Mesenchymal stem cell (in vitro differentiated cells and primary cell): ENCODE data around the gene CTBP2.

Source experiments
- DNase-seq: peaks from one replicate; pipeline ENCODE4 v3.0.0-alpha.2; 2013
- H2AFZ ChIP-seq: one replicate; pipeline ENCODE4 v1.6.1; 2013; ENCODE audit warnings: low read depth, mild to moderate bottlenecking, control low read depth, inconsistent platforms, low read length, moderate library complexity
- H2AK5ac ChIP-seq: 2 replicates; pipeline ENCODE4 v1.6.1; 2013; ENCODE audit warnings: low read length, moderate library complexity, mild to moderate bottlenecking, inconsistent platforms; ENCODE audit not compliant: severe bottlenecking
- H2BK120ac ChIP-seq: one replicate; pipeline ENCODE4 v1.6.1; 2013; ENCODE audit warnings: low read depth, mild to moderate bottlenecking, inconsistent platforms, low read length, moderate library complexity
- H2BK12ac ChIP-seq, 2 experiments: one replicate each; pipeline ENCODE4 v1.6.1; 2013; ENCODE audit warnings: inconsistent platforms in 2 of 2, low read length in 2 of 2, mild to moderate bottlenecking in 2 of 2, moderate library complexity in 2 of 2, control low read depth in 1 of 2
- H2BK15ac ChIP-seq: one replicate; pipeline ENCODE4 v1.6.1; 2013; ENCODE audit warnings: mild to moderate bottlenecking, low read depth, inconsistent platforms; ENCODE audit not compliant: poor library complexity, severe bottlenecking
- H2BK5ac ChIP-seq: 2 replicates; pipeline ENCODE4 v1.6.1; 2013; ENCODE audit warnings: low read depth, mild to moderate bottlenecking, low read length, control low read depth, inconsistent platforms; ENCODE audit not compliant: poor library complexity, severe bottlenecking
- H3K14ac ChIP-seq, 2 experiments: one replicate each; pipeline ENCODE4 v1.6.1; 2013; ENCODE audit warnings: inconsistent platforms in 2 of 2, low read length in 2 of 2, control low read depth in 1 of 2, mild to moderate bottlenecking in 1 of 2, moderate library complexity in 1 of 2
- H3K18ac ChIP-seq, 2 experiments: one replicate each; pipeline ENCODE4 v1.6.1; 2013; ENCODE audit warnings: inconsistent platforms in 2 of 2, low read length in 2 of 2, control low read depth in 1 of 2, low read depth in 1 of 2, mild to moderate bottlenecking in 1 of 2
- H3K23ac ChIP-seq, 2 experiments: one replicate each; pipeline ENCODE4 v1.6.1; 2013; ENCODE audit warnings: inconsistent platforms in 2 of 2, low read length in 2 of 2, mild to moderate bottlenecking in 2 of 2, moderate library complexity in 2 of 2, control low read depth in 1 of 2
- H3K27ac ChIP-seq: 2 replicates; pipeline ENCODE4 v1.5.1; 2013; ENCODE audit warnings: mild to moderate bottlenecking, moderate library complexity, low read length, control low read depth, inconsistent platforms; ENCODE audit not compliant: poor library complexity, severe bottlenecking
- H3K27me3 ChIP-seq, 2 experiments: 2 replicates each; pipeline versions ENCODE4 v1.6.1 to v1.7.0; 2013; ENCODE audit warnings: low read length in 2 of 2, mild to moderate bottlenecking in 2 of 2, moderate library complexity in 2 of 2, control low read depth in 1 of 2, inconsistent platforms in 1 of 2; ENCODE audit not compliant: control insufficient read depth in 1 of 2, insufficient read depth in 1 of 2
- H3K36me3 ChIP-seq, 2 experiments: 2 replicates each; pipeline versions ENCODE4 v1.6.1 to v1.7.0; 2013; ENCODE audit warnings: low read length in 2 of 2, control low read depth in 1 of 2, inconsistent platforms in 1 of 2, low read depth in 1 of 2, mild to moderate bottlenecking in 1 of 2; ENCODE audit not compliant: insufficient read depth in 2 of 2, control insufficient read depth in 1 of 2
- H3K4ac ChIP-seq, 2 experiments: one replicate each; pipeline ENCODE4 v1.6.1; 2013; ENCODE audit warnings: inconsistent platforms in 2 of 2, low read length in 2 of 2, mild to moderate bottlenecking in 2 of 2, moderate library complexity in 2 of 2, control low read depth in 1 of 2, low read depth in 1 of 2
- H3K4me1 ChIP-seq: 2 replicates; pipeline ENCODE4 v1.6.1; 2013; ENCODE audit warnings: low read depth, low read length, control low read depth; ENCODE audit not compliant: control insufficient read depth, insufficient read depth
- H3K4me2 ChIP-seq: 2 replicates; pipeline ENCODE4 v1.6.1; 2013; ENCODE audit warnings: low read length, mild to moderate bottlenecking, inconsistent platforms; ENCODE audit not compliant: poor library complexity, severe bottlenecking
- H3K4me3 ChIP-seq, 2 experiments: 2 replicates each; pipeline versions ENCODE4 v1.5.1 to v1.7.0; 2013; ENCODE audit warnings: low read length in 2 of 2, mild to moderate bottlenecking in 2 of 2, control low read depth in 1 of 2, low read depth in 1 of 2; ENCODE audit not compliant: insufficient read depth in 1 of 2
- H3K79me1 ChIP-seq: replicated peaks from 2 replicates; pipeline ENCODE4 v1.6.1; 2013; ENCODE audit warnings: mild to moderate bottlenecking, control low read depth, low read length, inconsistent platforms; ENCODE audit not compliant: poor library complexity, severe bottlenecking
- H3K9ac ChIP-seq: 2 replicates; pipeline ENCODE4 v1.7.0; 2013; ENCODE audit warnings: mild to moderate bottlenecking, low read length, moderate library complexity
- H3K9me3 ChIP-seq: 2 replicates; pipeline ENCODE4 v1.7.0; 2013; ENCODE audit warnings: mild to moderate bottlenecking, low read length; ENCODE audit not compliant: control insufficient read depth
- H4K8ac ChIP-seq: one replicate; pipeline ENCODE4 v1.6.1; 2013; ENCODE audit warnings: inconsistent platforms, mild to moderate bottlenecking, low read length, moderate library complexity
- H4K91ac ChIP-seq: one replicate; pipeline ENCODE4 v1.6.1; 2013; ENCODE audit warnings: mild to moderate bottlenecking, low read length, inconsistent platforms
- WGBS: methylation state at CpG from one replicate; pipeline ENCODE4 v1.1.7; 2013; ENCODE audit warnings: mixed read lengths; 5-methylcytosine and 5-hydroxymethylcytosine counted together

Gene CTBP2

GRCh38 chr10:125174360-125174759 lies 14.0 kb upstream of the CTBP2 start:
- H3K4me2 ChIP-seq: no peak overlapping the region
- H3K79me1 ChIP-seq: no peaks in the 10 kb centered on the region
- H3K27ac ChIP-seq: no peak overlapping the region
- no peak overlapping the region for H4K8ac ChIP-seq
- no peaks in the 10 kb centered on the region for H3K4me1 ChIP-seq
- no peak overlapping the region for H2BK15ac ChIP-seq
- WGBS: 72% methylated on average over 8 of the region's 9 CpGs
- no peaks in the 10 kb centered on the region for H3K36me3 ChIP-seq
- DNase-seq: no peak
- no peak overlapping the region for H2AK5ac ChIP-seq
- H2AFZ ChIP-seq: no peak overlapping the region
- H3K27me3 ChIP-seq: peaks cover 25 to 26% of the 10 kb centered on the region in 2 experiments
- no peak overlapping the region for H3K14ac ChIP-seq
- no peak overlapping the region for H4K91ac ChIP-seq
- no peak overlapping the region for H3K23ac ChIP-seq
- H2BK5ac ChIP-seq: no peak overlapping the region
- no peak overlapping the region for H2BK12ac ChIP-seq
- no peak overlapping the region for H3K9ac ChIP-seq
- no peak overlapping the region for H2BK120ac ChIP-seq
- no peaks in the 10 kb centered on the region for H3K9me3 ChIP-seq
- no peak overlapping the region for H3K4me3 ChIP-seq
- no peak overlapping the region for H3K18ac ChIP-seq
- H3K4ac ChIP-seq: no peak overlapping the region

- Histone ChIP-seq H3K4me2 (no peak overlapping the region), H4K8ac (no peak overlapping the region), H3K27ac (no peak overlapping the region), H3K14ac (no peak overlapping the region), H3K4ac (no peak overlapping the region), H3K9me3 (no peaks in the 10 kb centered on the region), H3K79me1 (no peaks in the 10 kb centered on the region), H3K4me1 (no peaks in the 10 kb centered on the region), H3K9ac (no peak overlapping the region), H3K4me3 (no peak overlapping the region), H2BK120ac (no peak overlapping the region), H3K23ac (no peak overlapping the region), H4K91ac (no peak overlapping the region), H2BK12ac (no peak overlapping the region), H3K18ac (no peak overlapping the region), H2AK5ac (no peak overlapping the region), H3K27me3 (peaks cover 26 to 27% of the 10 kb centered on the region in 2 experiments), H2AFZ (no peak overlapping the region), H2BK5ac (no peak overlapping the region), H2BK15ac (no peak overlapping the region), H3K36me3 (no peaks in the 10 kb centered on the region)
- no peak for DNase-seq
- 92% methylated on average over 9 of the region's 9 CpGs for WGBS
Observed at GRCh38 chr10:125172694-125173093, 12.3 kb upstream of the CTBP2 start.

GRCh38 chr10:125171402-125172306 lies 11.3 kb upstream of the CTBP2 start:
- H2AK5ac ChIP-seq: no peak overlapping the region
- H3K27ac ChIP-seq: no peak overlapping the region
- H2BK15ac ChIP-seq: no peak overlapping the region
- H3K27me3 ChIP-seq: peaks cover 26 to 27% of the 10 kb centered on the region in 2 experiments
- no peak overlapping the region for H4K91ac ChIP-seq
- H3K4ac ChIP-seq: no peak overlapping the region
- H2BK120ac ChIP-seq: no peak overlapping the region
- H2BK5ac ChIP-seq: no peak overlapping the region
- no peak overlapping the region for H3K4me3 ChIP-seq
- no peaks in the 10 kb centered on the region for H3K4me1 ChIP-seq
- H3K9ac ChIP-seq: no peak overlapping the region
- no peak overlapping the region for H4K8ac ChIP-seq
- DNase-seq: no peak
- no peaks in the 10 kb centered on the region for H3K79me1 ChIP-seq
- no peak overlapping the region for H3K23ac ChIP-seq
- no peak overlapping the region for H3K18ac ChIP-seq
- no peaks in the 10 kb centered on the region for H3K9me3 ChIP-seq
- 89% methylated on average over 10 of the region's 12 CpGs for WGBS
- H3K14ac ChIP-seq: no peak overlapping the region
- H3K4me2 ChIP-seq: no peak overlapping the region
- no peak overlapping the region for H2AFZ ChIP-seq
- no peak overlapping the region for H2BK12ac ChIP-seq
- H3K36me3 ChIP-seq: no peaks in the 10 kb centered on the region

DNA sequence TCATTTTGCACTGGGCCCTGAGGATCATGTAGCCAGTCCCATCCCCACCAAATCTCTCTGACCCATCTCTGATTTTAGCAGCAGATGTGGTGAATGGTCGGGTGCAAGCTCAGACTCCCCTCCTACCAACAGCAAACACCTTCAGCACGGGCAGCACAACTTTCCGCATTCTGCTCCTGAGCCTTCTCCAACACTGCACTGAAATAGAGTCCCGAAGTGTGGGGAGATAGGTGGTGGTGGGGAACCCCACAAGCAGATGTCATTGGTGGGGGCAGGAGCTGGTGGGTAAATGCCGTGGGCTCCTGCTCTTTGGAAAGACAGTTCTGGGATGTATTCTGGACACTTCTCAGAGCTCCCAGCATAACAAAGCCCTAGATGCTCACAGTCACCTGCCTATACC lies 9.6 kb upstream of the CTBP2 start:
- no peak overlapping the region for H2AFZ ChIP-seq
- no peak overlapping the region for H3K27ac ChIP-seq
- WGBS: no CpG with 5 or more reads among the region's 5 CpGs
- no peak overlapping the region for H3K4me2 ChIP-seq
- H3K4me3 ChIP-seq: no peak overlapping the region
- H3K27me3 ChIP-seq: peaks cover 14 to 24% of the 10 kb centered on the region in 2 experiments
- no peak overlapping the region for H2BK12ac ChIP-seq
- H2AK5ac ChIP-seq: no peak overlapping the region
- no peak overlapping the region for H2BK120ac ChIP-seq
- no peak for DNase-seq
- H2BK5ac ChIP-seq: no peak overlapping the region
- H3K23ac ChIP-seq: no peak overlapping the region
- H3K4me1 ChIP-seq: no peaks in the 10 kb centered on the region
- H2BK15ac ChIP-seq: no peak overlapping the region
- H3K18ac ChIP-seq: no peak overlapping the region
- H3K36me3 ChIP-seq: no peaks in the 10 kb centered on the region
- H3K14ac ChIP-seq: no peak overlapping the region
- H4K91ac ChIP-seq: no peak overlapping the region
- no peak overlapping the region for H3K9ac ChIP-seq
- H3K4ac ChIP-seq: no peak overlapping the region
- no peak overlapping the region for H4K8ac ChIP-seq
- no peaks in the 10 kb centered on the region for H3K9me3 ChIP-seq
- no peaks in the 10 kb centered on the region for H3K79me1 ChIP-seq
